WTC11 (cell line): Measurements from ENCODE around the gene KANTR. TPM values are rescaled to one million over a fixed set of nuclear protein-coding genes. Genes with fewer than 3 reads are reported as not detected.

Source experiments
- ATAC-seq: fragments of 200-7000 bp; cut with Tn5 transposase; 2 replicates; pipeline ENCODE4 v1.10.0; 2021; ENCODE audit warnings: mild to moderate bottlenecking, moderate library complexity
- CTCF ChIA-PET: fragments of 300-600 bp; sonication (Branson Sonifier 250); formaldehyde crosslinking; loops from one replicate; lab custom pipeline; 2021; ENCODE audit warnings: antibody characterized with exemption; lab: Charles Lee
- POLR2A ChIA-PET: fragments of 350-600 bp; sonication (Branson Sonifier 250); formaldehyde crosslinking; loops from one replicate; lab custom pipeline; 2021; ENCODE audit warnings: antibody characterized with exemption; lab: Charles Lee
- DNase-seq: peaks from one replicate; pipeline ENCODE4 v3.0.0; 2021; ENCODE audit warnings: low spot score
- H3K27ac Mint-ChIP-seq: 2 replicates; pipeline ENCODE4 v1.8.0; 2021; ENCODE audit warnings: mixed read lengths
- H3K27me3 Mint-ChIP-seq: 2 replicates; pipeline ENCODE4 v1.8.0; 2021; ENCODE audit warnings: low read depth, mild to moderate bottlenecking, moderate library complexity, mixed read lengths
- H3K36me3 Mint-ChIP-seq: 2 replicates; pipeline ENCODE4 v1.8.0; 2021; ENCODE audit warnings: mixed read lengths
- H3K4me1 Mint-ChIP-seq: 2 replicates; pipeline ENCODE4 v1.8.0; 2022; ENCODE audit warnings: mixed read lengths
- H3K4me3 Mint-ChIP-seq: 2 replicates; pipeline ENCODE4 v1.8.0; 2021; ENCODE audit warnings: mild to moderate bottlenecking, moderate library complexity, mixed read lengths
- H3K9me3 Mint-ChIP-seq: 2 replicates; pipeline ENCODE4 v1.8.0; 2021; ENCODE audit warnings: mixed read lengths
- ATF1 ChIP-seq: sonication (generic); formaldehyde crosslinking; IDR thresholded peaks from 2 replicates; pipeline ENCODE4 v1.8.1; 2023; ENCODE audit warnings: mild to moderate bottlenecking, moderate library complexity, missing genetic modification reagents
- ATF2 ChIP-seq: sonication (generic); formaldehyde crosslinking; IDR thresholded peaks from 2 replicates; pipeline ENCODE4 v1.8.1; 2022; ENCODE audit warnings: low read depth, missing genetic modification reagents, borderline replicate concordance
- CBFB ChIP-seq: sonication (generic); formaldehyde crosslinking; IDR thresholded peaks from 2 replicates; pipeline ENCODE4 v1.8.1; 2022; ENCODE audit warnings: mild to moderate bottlenecking, low read depth, missing genetic modification reagents
- CREM ChIP-seq: sonication (generic); formaldehyde crosslinking; IDR thresholded peaks from 2 replicates; pipeline ENCODE4 v1.8.1; 2022; ENCODE audit warnings: mild to moderate bottlenecking, missing genetic modification reagents, moderate library complexity
- CTCF ChIP-seq: fragments of 200-600 bp; IDR thresholded peaks from 2 replicates; pipeline ENCODE4 v1.8.0; 2022; ENCODE audit warnings: antibody characterized with exemption
- E2F5 ChIP-seq: sonication (generic); formaldehyde crosslinking; IDR thresholded peaks from 2 replicates; pipeline ENCODE4 v1.8.1; 2022; ENCODE audit warnings: mild to moderate bottlenecking, moderate library complexity, missing genetic modification reagents
- ESRRA ChIP-seq: sonication (generic); formaldehyde crosslinking; IDR thresholded peaks from 2 replicates; pipeline ENCODE4 v1.8.1; 2022; ENCODE audit warnings: mild to moderate bottlenecking, missing genetic modification reagents, borderline replicate concordance
- FOXK1 ChIP-seq: sonication (generic); formaldehyde crosslinking; IDR thresholded peaks from 2 replicates; pipeline ENCODE4 v1.8.0; 2022; ENCODE audit warnings: mild to moderate bottlenecking, moderate library complexity, missing genetic modification reagents
- GTF2I ChIP-seq: fragments of 250-450 bp; sonication (Bioruptor Pico); conservative IDR thresholded peaks from 2 replicates; pipeline ENCODE4 v1.4.0; 2021; ENCODE audit warnings: mild to moderate bottlenecking
- HMGA2 ChIP-seq: fragments of 250-450 bp; sonication (Bioruptor Pico); IDR thresholded peaks from 2 replicates; pipeline ENCODE4 v1.4.0; 2021; ENCODE audit warnings: mild to moderate bottlenecking, moderate library complexity
- IRF2 ChIP-seq: sonication (generic); formaldehyde crosslinking; IDR thresholded peaks from 2 replicates; pipeline ENCODE4 v1.8.0; 2022; ENCODE audit warnings: low read depth, missing genetic modification reagents, borderline replicate concordance
- JUN ChIP-seq: sonication (generic); formaldehyde crosslinking; IDR thresholded peaks from 2 replicates; pipeline ENCODE4 v1.8.0; 2023; ENCODE audit warnings: mild to moderate bottlenecking, missing genetic modification reagents
- MAX ChIP-seq: sonication (generic); formaldehyde crosslinking; IDR thresholded peaks from 2 replicates; pipeline ENCODE4 v1.8.0; 2022; ENCODE audit warnings: mild to moderate bottlenecking, missing genetic modification reagents
- NFATC4 ChIP-seq: fragments of 250-450 bp; sonication (Bioruptor Pico); IDR thresholded peaks from 2 replicates; pipeline ENCODE4 v1.9.0; 2021; ENCODE audit warnings: mild to moderate bottlenecking
- PRRX2 ChIP-seq: fragments of 250-450 bp; sonication (Bioruptor Pico); IDR thresholded peaks from 2 replicates; pipeline ENCODE4 v1.8.0; 2021; ENCODE audit warnings: mild to moderate bottlenecking
- RORB ChIP-seq: fragments of 250-450 bp; sonication (Bioruptor Pico); IDR thresholded peaks from 2 replicates; pipeline ENCODE4 v1.9.0; 2021; ENCODE audit warnings: mild to moderate bottlenecking
- SMAD4 ChIP-seq: sonication (generic); formaldehyde crosslinking; IDR thresholded peaks from 2 replicates; pipeline ENCODE4 v1.8.0; 2022; ENCODE audit warnings: mild to moderate bottlenecking, missing genetic modification reagents
- USF2 ChIP-seq: sonication (generic); formaldehyde crosslinking; IDR thresholded peaks from 2 replicates; pipeline ENCODE4 v1.8.1; 2023; ENCODE audit warnings: mild to moderate bottlenecking, missing genetic modification reagents, moderate library complexity
- ZNF281 ChIP-seq: sonication (generic); formaldehyde crosslinking; IDR thresholded peaks from 2 replicates; pipeline ENCODE4 v1.8.0; 2023; ENCODE audit warnings: mild to moderate bottlenecking, missing genetic modification reagents
- ZSCAN18 ChIP-seq: fragments of 250-450 bp; sonication (Bioruptor Pico); IDR thresholded peaks from 2 replicates; pipeline ENCODE4 v2.1.2; 2022; ENCODE audit warnings: mild to moderate bottlenecking, moderate library complexity
- total RNA-seq: library from RNA; stranded (reverse); gene quantifications from 3 replicates; pipeline ENCODE4 v1.2.3, GENCODE V29; 2021

Gene KANTR
- total RNA-seq, 1 experiment from 2014 or later, result 14.0 TPM

- TF ChIP-seq JUN (CRISPR knock-in tag), result no peak
Measured at GRCh38 chrX:53072418-53073114, 21.4 kb upstream of the KANTR start (continued).

- ATAC-seq (peak; percentile 17; the same call in 1 of the 2 replicates), DNase-seq (no peak)
- TF ChIP-seq CREM (CRISPR knock-in tag) (no peak), ATF2 (no peak), USF2 (no peak), CBFB (CRISPR knock-in tag) (no peak), NFATC4 (no peak), MAX (CRISPR knock-in tag) (no peak), E2F5 (CRISPR knock-in tag) (no peak), PRRX2 (CRISPR knock-in tag) (no peak), SMAD4 (CRISPR knock-in tag) (no peak), ESRRA (no peak), IRF2 (CRISPR knock-in tag) (no peak), CTCF (no peak), ZNF281 (CRISPR knock-in tag) (no peak), GTF2I (CRISPR knock-in tag) (no peak), ZSCAN18 (CRISPR knock-in tag) (no peak), RORB (CRISPR knock-in tag) (no peak), ATF1 (CRISPR knock-in tag) (no peak), HMGA2 (CRISPR knock-in tag) (no peak), FOXK1 (CRISPR knock-in tag) (no peak)
- POLR2A ChIA-PET, result interaction anchor here (0.8 kb wide), 1 partner anchor 9 kb away, joined by 3 read pairs; the partner anchor contains the start of gene TSPYL2
- Mint-ChIP-seq H3K36me3 (no peaks in the 10 kb centered on the region), H3K27ac (peak overlapping the region; percentile 64; the same call in 1 of the 2 replicates), H3K4me3 (no peak overlapping the region), H3K9me3 (no peaks in the 10 kb centered on the region), H3K27me3 (no peaks in the 10 kb centered on the region; the same call in 1 of the 2 replicates), H3K4me1 (peaks cover 14% of the 10 kb centered on the region)
- CTCF ChIA-PET, result interaction anchor here (0.7 to 2.0 kb wide), 4 partner anchors 14 to 409 kb away, joined by 3 to 9 read pairs (median 4); no protein-coding TSS in a partner anchor
Measured at GRCh38 chrX:53073115-53073586, 20.8 kb upstream of the KANTR start.
